ENCODE measurements around the gene DLGAP1.

The DLGAP1 gene

DNA sequence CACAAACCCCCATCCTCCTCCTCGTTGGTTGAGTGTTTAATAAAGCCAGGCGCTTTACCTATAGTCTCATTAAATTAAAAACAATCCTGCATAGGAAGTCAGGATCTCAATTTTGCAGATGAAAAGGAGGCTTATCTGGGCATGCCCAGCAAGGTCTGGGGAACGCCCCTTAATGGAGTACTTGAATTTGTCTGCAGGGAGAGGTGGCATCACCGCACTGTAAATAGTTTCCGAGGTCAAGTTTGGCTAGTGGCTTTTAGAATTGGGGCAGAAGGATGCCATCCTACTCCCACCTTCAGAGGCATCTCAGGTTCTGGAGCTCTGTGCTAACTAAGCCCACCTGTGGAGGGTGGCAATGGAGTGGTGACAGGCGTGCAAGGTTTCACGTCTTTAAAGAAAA lies 855.9 kb downstream of the DLGAP1 start:
- H3K36me3 ChIP-seq (ENCODE audit: control insufficient read depth in 5 of 5, insufficient read depth in 5 of 5, low read length in 5 of 5), result peaks cover 0 to 8% (median 0%) of the 10 kb centered on the region in 5 donors
- no peaks in the 10 kb centered on the region for H3K27me3 ChIP-seq (ENCODE audit: control insufficient read depth in 5 of 5, insufficient read depth in 4 of 5, low read length in 5 of 5)
- no peaks in the 10 kb centered on the region for H3K9me3 ChIP-seq (ENCODE audit: control insufficient read depth in 5 of 5, low read length in 5 of 5)
- H3K4me3 ChIP-seq (ENCODE audit: low read depth in 1 of 5, low read length in 5 of 5), result no peak overlapping the region
- peaks cover 18 to 55% (median 50%) of the 10 kb centered on the region in 5 donors for H3K4me1 ChIP-seq (ENCODE audit: control insufficient read depth in 5 of 5, insufficient read depth in 5 of 5, low read length in 5 of 5)
- H3K9ac ChIP-seq (ENCODE audit: low read length in 5 of 5), result no peak overlapping the region
- no peak overlapping the region for H3K27ac ChIP-seq (ENCODE audit: low read depth, low read length)

- Histone ChIP-seq H3K27ac (ENCODE audit: low read depth, low read length) (no peak overlapping the region), H3K27me3 (ENCODE audit: control insufficient read depth in 5 of 5, insufficient read depth in 4 of 5, low read length in 5 of 5) (no peaks in the 10 kb centered on the region), H3K9ac (ENCODE audit: low read length in 5 of 5) (no peak overlapping the region), H3K4me3 (ENCODE audit: low read depth in 1 of 5, low read length in 5 of 5) (no peak overlapping the region), H3K9me3 (ENCODE audit: control insufficient read depth in 5 of 5, low read length in 5 of 5) (no peaks in the 10 kb centered on the region), H3K36me3 (ENCODE audit: control insufficient read depth in 5 of 5, insufficient read depth in 5 of 5, low read length in 5 of 5) (peaks cover 0 to 8% (median 0%) of the 10 kb centered on the region in 5 donors), H3K4me1 (ENCODE audit: control insufficient read depth in 5 of 5, insufficient read depth in 5 of 5, low read length in 5 of 5) (peaks cover 12 to 51% (median 45%) of the 10 kb centered on the region in 5 donors)
Observed at GRCh38 chr18:3598581-3598980, 856.5 kb downstream of the DLGAP1 start.

- H3K4me1 ChIP-seq (ENCODE audit: control insufficient read depth in 5 of 5, insufficient read depth in 5 of 5, low read length in 5 of 5), result peaks cover 16 to 50% (median 43%) of the 10 kb centered on the region in 5 donors
Observed at GRCh38 chr18:3597409-3598357, 857.4 kb downstream of the DLGAP1 start.

DNA sequence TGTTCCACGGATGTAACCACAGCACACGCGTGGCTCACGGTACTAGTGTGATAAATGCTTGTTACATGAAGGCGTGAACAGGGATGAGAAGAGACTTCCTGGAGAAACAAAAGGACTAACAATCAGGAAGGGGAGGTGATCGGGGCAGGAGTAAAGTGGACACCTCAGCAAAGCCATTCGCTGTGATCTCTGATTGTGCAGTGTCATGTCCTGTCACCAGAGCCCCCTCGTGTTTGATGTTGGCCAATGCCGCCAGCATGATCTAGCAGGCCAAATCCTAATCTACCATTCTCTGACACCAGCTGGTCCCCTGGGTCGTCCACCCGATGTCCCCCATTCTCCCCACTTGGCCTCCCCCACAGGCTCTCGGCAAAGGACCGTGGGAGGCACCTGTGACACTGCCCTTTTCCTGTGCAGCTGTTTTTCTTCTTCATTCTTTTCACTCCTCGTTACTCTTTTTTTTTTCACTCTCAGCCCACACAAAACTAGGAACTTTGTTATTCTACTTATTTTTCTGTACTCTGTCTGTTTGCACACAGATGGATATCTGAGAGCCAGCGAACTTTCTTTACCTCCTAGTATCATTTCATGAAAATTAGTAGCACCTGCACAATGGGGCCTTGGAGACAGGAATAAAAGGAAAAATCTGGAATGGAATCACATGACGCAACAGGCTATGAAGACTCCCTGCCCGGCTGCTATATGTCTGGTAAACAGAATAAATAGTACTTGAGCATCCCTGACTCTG lies 858.3 kb downstream of the DLGAP1 start:
- H3K9me3 ChIP-seq (ENCODE audit: control insufficient read depth in 5 of 5, low read length in 5 of 5), result no peaks in the 10 kb centered on the region
- H3K27me3 ChIP-seq (ENCODE audit: control insufficient read depth in 5 of 5, insufficient read depth in 4 of 5, low read length in 5 of 5), result no peaks in the 10 kb centered on the region
- H3K27ac ChIP-seq (ENCODE audit: low read depth, low read length), result peak overlapping the region; percentile 100
- peak overlapping the region in 3 of 5 donors; percentile 27 to 64 (median 41) for H3K4me3 ChIP-seq (ENCODE audit: low read depth in 1 of 5, low read length in 5 of 5)
- H3K36me3 ChIP-seq (ENCODE audit: control insufficient read depth in 5 of 5, insufficient read depth in 5 of 5, low read length in 5 of 5), result peaks cover 0 to 8% (median 0%) of the 10 kb centered on the region in 5 donors
- H3K4me1 ChIP-seq (ENCODE audit: control insufficient read depth in 5 of 5, insufficient read depth in 5 of 5, low read length in 5 of 5), result peaks cover 16 to 46% (median 41%) of the 10 kb centered on the region in 5 donors
- peak overlapping the region in 4 of 5 donors; percentile 7 to 95 (median 55) for H3K9ac ChIP-seq (ENCODE audit: low read length in 5 of 5)

More at GRCh38 chr18:3597409-3598357, 857.4 kb downstream of the DLGAP1 start:
- Histone ChIP-seq H3K4me3 (ENCODE audit: low read depth in 1 of 5, low read length in 5 of 5) (no peak overlapping the region), H3K27me3 (ENCODE audit: control insufficient read depth in 5 of 5, insufficient read depth in 4 of 5, low read length in 5 of 5) (no peaks in the 10 kb centered on the region), H3K36me3 (ENCODE audit: control insufficient read depth in 5 of 5, insufficient read depth in 5 of 5, low read length in 5 of 5) (peaks cover 0 to 8% (median 0%) of the 10 kb centered on the region in 5 donors), H3K9me3 (ENCODE audit: control insufficient read depth in 5 of 5, low read length in 5 of 5) (no peaks in the 10 kb centered on the region), H3K9ac (ENCODE audit: low read length in 5 of 5) (peak overlapping the region in 2 of 5 donors; percentile 2 to 28), H3K27ac (ENCODE audit: low read depth, low read length) (peak overlapping the region; percentile 100)

DNA sequence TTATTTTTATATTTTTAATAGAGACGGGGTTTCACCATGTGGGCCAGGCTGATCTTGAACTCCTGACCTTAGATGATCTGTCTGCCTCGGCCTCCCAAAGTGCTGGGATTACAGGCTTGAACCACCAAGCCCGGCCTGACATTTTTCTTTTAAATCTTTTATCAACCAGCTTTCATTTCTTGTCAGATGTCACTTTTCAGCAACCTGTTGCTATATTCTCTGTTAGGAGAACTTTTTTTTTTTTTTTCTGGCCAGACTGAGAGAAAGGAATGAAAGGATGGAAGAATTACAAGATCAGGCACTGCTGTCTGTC lies 858.8 kb downstream of the DLGAP1 start:
- Histone ChIP-seq H3K4me1 (ENCODE audit: control insufficient read depth in 5 of 5, insufficient read depth in 5 of 5, low read length in 5 of 5) (peaks cover 16 to 46% (median 41%) of the 10 kb centered on the region in 5 donors), H3K9me3 (ENCODE audit: control insufficient read depth in 5 of 5, low read length in 5 of 5) (no peaks in the 10 kb centered on the region), H3K9ac (ENCODE audit: low read length in 5 of 5) (peak overlapping the region; percentile 7 to 95 (median 40)), H3K27me3 (ENCODE audit: control insufficient read depth in 5 of 5, insufficient read depth in 4 of 5, low read length in 5 of 5) (no peaks in the 10 kb centered on the region), H3K36me3 (ENCODE audit: control insufficient read depth in 5 of 5, insufficient read depth in 5 of 5, low read length in 5 of 5) (peaks cover 0 to 8% (median 0%) of the 10 kb centered on the region in 5 donors), H3K4me3 (ENCODE audit: low read depth in 1 of 5, low read length in 5 of 5) (peak overlapping the region in 3 of 5 donors; percentile 27 to 64 (median 41)), H3K27ac (ENCODE audit: low read depth, low read length) (peak overlapping the region; percentile 100)

GRCh38 chr18:3595369-3596273 lies 859.5 kb downstream of the DLGAP1 start:
- Histone ChIP-seq H3K9ac (ENCODE audit: low read length in 5 of 5) (peak overlapping the region; percentile 69 to 95 (median 85)), H3K27ac (ENCODE audit: low read depth, low read length) (peak overlapping the region; percentile 100), H3K27me3 (ENCODE audit: control insufficient read depth in 5 of 5, insufficient read depth in 4 of 5, low read length in 5 of 5) (no peaks in the 10 kb centered on the region), H3K4me1 (ENCODE audit: control insufficient read depth in 5 of 5, insufficient read depth in 5 of 5, low read length in 5 of 5) (peaks cover 16 to 46% (median 41%) of the 10 kb centered on the region in 5 donors), H3K4me3 (ENCODE audit: low read depth in 1 of 5, low read length in 5 of 5) (peak overlapping the region in 4 of 5 donors; percentile 64 to 92 (median 76)), H3K36me3 (ENCODE audit: control insufficient read depth in 5 of 5, insufficient read depth in 5 of 5, low read length in 5 of 5) (peaks cover 0 to 8% (median 0%) of the 10 kb centered on the region in 5 donors), H3K9me3 (ENCODE audit: control insufficient read depth in 5 of 5, low read length in 5 of 5) (no peaks in the 10 kb centered on the region)

GRCh38 chr18:3594760-3595368 lies 860.2 kb downstream of the DLGAP1 start:
- H3K36me3 ChIP-seq (ENCODE audit: control insufficient read depth in 5 of 5, insufficient read depth in 5 of 5, low read length in 5 of 5), result peaks cover 0 to 8% (median 0%) of the 10 kb centered on the region in 5 donors
- no peaks in the 10 kb centered on the region for H3K9me3 ChIP-seq (ENCODE audit: control insufficient read depth in 5 of 5, low read length in 5 of 5)
- H3K9ac ChIP-seq (ENCODE audit: low read length in 5 of 5), result peak overlapping the region; percentile 69 to 95 (median 85)
- peak overlapping the region; percentile 52 to 92 (median 74) for H3K4me3 ChIP-seq (ENCODE audit: low read depth in 1 of 5, low read length in 5 of 5)
- H3K27ac ChIP-seq (ENCODE audit: low read depth, low read length), result peak overlapping the region; percentile 100
- H3K4me1 ChIP-seq (ENCODE audit: control insufficient read depth in 5 of 5, insufficient read depth in 5 of 5, low read length in 5 of 5), result peaks cover 16 to 46% (median 41%) of the 10 kb centered on the region in 5 donors
- H3K27me3 ChIP-seq (ENCODE audit: control insufficient read depth in 5 of 5, insufficient read depth in 4 of 5, low read length in 5 of 5), result no peaks in the 10 kb centered on the region

DNA sequence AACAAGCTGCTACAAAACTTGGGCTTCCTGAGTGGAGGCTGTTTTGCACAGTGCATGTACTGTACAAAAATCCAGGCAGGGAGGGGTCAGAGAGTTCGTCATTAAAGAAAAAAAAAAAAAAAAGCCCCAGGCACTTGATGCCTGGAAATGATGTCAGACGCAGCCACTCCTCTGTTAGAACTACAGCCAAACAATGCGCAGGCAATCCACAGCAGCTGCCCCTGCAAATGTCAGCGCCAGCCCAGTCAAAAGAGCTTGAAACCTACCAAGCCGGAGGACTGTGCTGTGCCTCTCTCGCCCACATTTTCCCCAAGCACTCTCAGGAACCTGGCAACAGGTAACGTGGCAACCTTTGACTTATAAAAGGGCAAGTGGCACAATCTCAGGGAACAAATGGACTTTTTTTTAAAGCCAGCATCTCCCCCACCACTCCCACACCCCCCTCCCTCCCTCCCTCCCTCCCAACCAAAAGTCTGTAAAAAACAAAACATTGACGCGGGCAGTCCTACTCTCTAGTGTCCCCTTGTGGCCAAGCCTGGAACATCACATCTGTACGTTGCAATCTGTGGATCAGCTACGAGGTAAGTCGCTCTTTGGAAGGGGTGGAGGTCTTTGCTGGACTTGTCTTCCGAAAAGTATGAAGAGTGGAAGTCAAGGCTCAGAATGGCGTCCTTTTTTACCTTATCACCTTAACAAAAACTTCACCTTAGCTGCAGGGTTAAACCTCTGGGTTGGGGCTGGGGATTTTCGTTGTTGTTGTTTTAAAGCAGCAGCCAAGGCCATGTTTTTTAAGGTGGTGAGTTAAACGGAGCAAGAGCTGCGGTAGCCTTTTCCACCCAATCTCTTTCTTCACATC lies 861.0 kb downstream of the DLGAP1 start:
- H3K9me3 ChIP-seq (ENCODE audit: control insufficient read depth in 5 of 5, low read length in 5 of 5), result no peaks in the 10 kb centered on the region
- peaks cover 16 to 46% (median 41%) of the 10 kb centered on the region in 5 donors for H3K4me1 ChIP-seq (ENCODE audit: control insufficient read depth in 5 of 5, insufficient read depth in 5 of 5, low read length in 5 of 5)
- no peaks in the 10 kb centered on the region for H3K27me3 ChIP-seq (ENCODE audit: control insufficient read depth in 5 of 5, insufficient read depth in 4 of 5, low read length in 5 of 5)
- H3K36me3 ChIP-seq (ENCODE audit: control insufficient read depth in 5 of 5, insufficient read depth in 5 of 5, low read length in 5 of 5), result peaks cover 0 to 8% (median 0%) of the 10 kb centered on the region in 5 donors
- peak overlapping the region; percentile 64 to 92 (median 74) for H3K4me3 ChIP-seq (ENCODE audit: low read depth in 1 of 5, low read length in 5 of 5)
- peak overlapping the region; percentile 100 for H3K27ac ChIP-seq (ENCODE audit: low read depth, low read length)
- H3K9ac ChIP-seq (ENCODE audit: low read length in 5 of 5), result peak overlapping the region; percentile 79 to 95 (median 92)
